ENCODE data around the gene FUT1. TPM values are rescaled to one million over a fixed set of nuclear protein-coding genes. Genes with fewer than 3 reads are reported as not detected.

FUT1 gene
- total RNA-seq, 2 donors from 2014 or later: 3.1 to 3.3 TPM

DNA sequence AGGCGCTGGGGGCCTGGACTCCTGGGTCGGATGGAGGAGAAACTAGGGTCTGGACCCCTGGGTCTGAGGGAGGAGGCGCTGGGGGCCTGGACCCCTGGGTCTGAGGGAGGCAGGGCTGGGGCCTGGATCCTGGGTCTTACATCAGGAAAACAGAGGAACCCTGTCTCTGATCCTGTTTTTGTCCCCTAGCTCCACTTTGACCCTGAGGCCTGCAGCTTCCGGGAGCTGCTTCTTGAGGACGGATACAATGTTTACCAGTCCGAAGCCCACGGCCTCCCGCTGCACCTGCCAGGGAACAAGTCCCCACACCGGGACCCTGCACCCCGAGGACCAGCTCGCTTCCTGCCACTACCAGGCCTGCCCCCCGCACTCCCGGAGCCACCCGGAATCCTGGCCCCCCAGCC, 5.3 kb upstream of the FUT1 start:
- peaks cover 0 to 5% of the 10 kb centered on the region in 2 donors for H3K4me1 ChIP-seq
- no peaks in the 10 kb centered on the region for H3K36me3 ChIP-seq
- H3K27me3 ChIP-seq: no peaks in the 10 kb centered on the region
- H3K4me3 ChIP-seq: no peak overlapping the region
- no peak overlapping the region for H3K27ac ChIP-seq
- no peak for DNase-seq (ENCODE audit: low spot score)
- TF ChIP-seq, protein P1, sequence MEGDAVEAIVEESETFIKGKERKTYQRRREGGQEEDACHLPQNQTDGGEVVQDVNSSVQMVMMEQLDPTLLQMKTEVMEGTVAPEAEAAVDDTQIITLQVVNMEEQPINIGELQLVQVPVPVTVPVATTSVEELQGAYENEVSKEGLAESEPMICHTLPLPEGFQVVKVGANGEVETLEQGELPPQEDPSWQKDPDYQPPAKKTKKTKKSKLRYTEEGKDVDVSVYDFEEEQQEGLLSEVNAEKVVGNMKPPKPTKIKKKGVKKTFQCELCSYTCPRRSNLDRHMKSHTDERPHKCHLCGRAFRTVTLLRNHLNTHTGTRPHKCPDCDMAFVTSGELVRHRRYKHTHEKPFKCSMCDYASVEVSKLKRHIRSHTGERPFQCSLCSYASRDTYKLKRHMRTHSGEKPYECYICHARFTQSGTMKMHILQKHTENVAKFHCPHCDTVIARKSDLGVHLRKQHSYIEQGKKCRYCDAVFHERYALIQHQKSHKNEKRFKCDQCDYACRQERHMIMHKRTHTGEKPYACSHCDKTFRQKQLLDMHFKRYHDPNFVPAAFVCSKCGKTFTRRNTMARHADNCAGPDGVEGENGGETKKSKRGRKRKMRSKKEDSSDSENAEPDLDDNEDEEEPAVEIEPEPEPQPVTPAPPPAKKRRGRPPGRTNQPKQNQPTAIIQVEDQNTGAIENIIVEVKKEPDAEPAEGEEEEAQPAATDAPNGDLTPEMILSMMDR (IDR thresholded peaks at IDR 0.05): no peak
- no peaks in the 10 kb centered on the region for H3K9me3 ChIP-seq

DNA sequence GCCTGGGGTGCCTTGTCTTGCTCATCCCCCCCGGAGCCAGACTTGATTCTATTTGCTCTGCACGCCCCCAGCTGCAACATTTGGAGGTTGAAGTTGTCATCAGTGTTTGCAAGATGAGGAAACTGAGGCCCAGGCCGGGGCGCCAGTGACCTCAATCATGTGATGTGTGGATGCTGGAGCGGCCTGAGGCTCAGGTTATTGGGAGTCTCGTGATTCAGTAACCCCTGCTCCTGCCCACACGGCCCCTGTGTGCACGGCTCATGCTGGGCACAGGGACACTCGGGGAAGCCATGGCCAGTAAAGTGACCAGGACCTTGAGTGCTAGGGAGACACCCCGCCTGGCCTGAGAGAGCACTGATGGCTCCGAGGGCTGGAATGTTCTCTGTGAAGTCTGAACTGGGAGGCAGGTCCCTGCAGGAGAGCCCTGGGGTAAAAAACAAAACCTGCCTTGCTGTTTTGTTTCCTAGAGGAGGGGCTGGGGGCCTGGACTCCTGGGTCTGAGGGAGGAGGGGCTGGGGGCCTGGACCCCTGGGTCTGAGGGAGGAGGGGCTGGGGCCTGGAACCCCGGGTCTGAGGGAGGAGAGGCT, 4.7 kb upstream of the FUT1 start:
- Histone ChIP-seq H3K4me3 (no peak overlapping the region), H3K27ac (no peak overlapping the region), H3K4me1 (peaks cover 0 to 10% of the 10 kb centered on the region in 2 donors), H3K27me3 (no peaks in the 10 kb centered on the region), H3K9me3 (no peaks in the 10 kb centered on the region), H3K36me3 (no peaks in the 10 kb centered on the region)
- TF ChIP-seq, protein P1 (IDR thresholded peaks at IDR 0.05): no peak
- DNase-seq (ENCODE audit: low spot score): no peak

DNA sequence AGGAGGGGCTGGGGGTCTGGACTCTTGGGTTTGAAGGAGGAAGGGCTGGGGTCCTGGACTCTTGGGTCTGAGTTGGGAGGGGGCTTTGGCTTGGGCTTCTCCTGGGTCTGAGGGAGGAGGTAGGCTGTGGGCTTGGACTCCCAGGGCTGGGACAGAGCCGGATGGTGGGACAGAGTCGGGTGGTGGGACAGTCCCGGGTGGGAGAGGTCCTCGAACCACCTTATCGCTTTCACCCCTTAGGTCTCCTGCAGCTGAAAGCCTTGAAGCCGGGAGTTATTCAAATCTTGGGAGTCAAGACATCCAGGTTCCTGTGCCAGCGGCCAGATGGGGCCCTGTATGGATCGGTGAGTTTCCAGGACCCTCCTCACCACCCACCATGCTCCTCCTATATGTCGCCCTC, 4.2 kb upstream of the FUT1 start:
- Histone ChIP-seq H3K27me3 (no peaks in the 10 kb centered on the region), H3K4me3 (no peak overlapping the region), H3K27ac (no peak overlapping the region), H3K36me3 (no peaks in the 10 kb centered on the region), H3K4me1 (peaks cover 0 to 13% of the 10 kb centered on the region in 2 donors), H3K9me3 (no peaks in the 10 kb centered on the region)
- DNase-seq (ENCODE audit: low spot score): no peak
- TF ChIP-seq, protein P1 (IDR thresholded peaks at IDR 0.05): no peak

DNA sequence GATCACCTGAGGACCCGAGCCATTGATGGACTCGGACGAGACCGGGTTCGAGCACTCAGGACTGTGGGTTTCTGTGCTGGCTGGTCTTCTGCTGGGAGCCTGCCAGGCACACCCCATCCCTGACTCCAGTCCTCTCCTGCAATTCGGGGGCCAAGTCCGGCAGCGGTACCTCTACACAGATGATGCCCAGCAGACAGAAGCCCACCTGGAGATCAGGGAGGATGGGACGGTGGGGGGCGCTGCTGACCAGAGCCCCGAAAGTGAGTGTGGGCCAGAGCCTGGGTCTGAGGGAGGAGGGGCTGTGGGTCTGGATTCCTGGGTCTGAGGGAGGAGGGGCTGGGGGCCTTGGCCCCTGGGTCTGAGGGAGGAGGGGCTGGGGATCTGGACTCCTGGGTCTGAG, 3.8 kb upstream of the FUT1 start:
- TF ChIP-seq, protein P1 (IDR thresholded peaks at IDR 0.05): no peak
- Histone ChIP-seq H3K27ac (no peak overlapping the region), H3K4me3 (no peak overlapping the region)

DNA sequence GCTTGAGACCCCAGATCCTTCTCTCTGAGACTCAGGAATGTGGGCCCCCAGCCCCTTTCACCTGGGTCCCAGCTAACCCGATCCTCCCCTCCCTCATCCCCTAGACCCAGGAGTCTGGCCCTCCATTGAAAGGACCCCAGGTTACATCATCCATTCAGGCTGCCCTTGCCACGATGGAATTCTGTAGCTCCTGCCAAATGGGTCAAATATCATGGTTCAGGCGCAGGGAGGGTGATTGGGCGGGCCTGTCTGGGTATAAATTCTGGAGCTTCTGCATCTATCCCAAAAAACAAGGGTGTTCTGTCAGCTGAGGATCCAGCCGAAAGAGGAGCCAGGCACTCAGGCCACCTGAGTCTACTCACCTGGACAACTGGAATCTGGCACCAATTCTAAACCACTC, 3.3 kb upstream of the FUT1 start:
- H3K27me3 ChIP-seq: no peaks in the 10 kb centered on the region
- TF ChIP-seq, protein P1 (IDR thresholded peaks at IDR 0.05): no peak
- H3K27ac ChIP-seq: no peak overlapping the region
- no peak for DNase-seq (ENCODE audit: low spot score)
- no peak overlapping the region for H3K4me3 ChIP-seq
- H3K9me3 ChIP-seq: no peaks in the 10 kb centered on the region
- H3K36me3 ChIP-seq: no peaks in the 10 kb centered on the region
- H3K4me1 ChIP-seq: peaks cover 0 to 19% of the 10 kb centered on the region in 2 donors

More for the DNA sequence above, 3.8 kb upstream of the FUT1 start:
- H3K27me3 ChIP-seq: no peaks in the 10 kb centered on the region
- H3K9me3 ChIP-seq: no peaks in the 10 kb centered on the region
- no peak for DNase-seq (ENCODE audit: low spot score)
- peaks cover 0 to 15% of the 10 kb centered on the region in 2 donors for H3K4me1 ChIP-seq
- no peaks in the 10 kb centered on the region for H3K36me3 ChIP-seq

DNA sequence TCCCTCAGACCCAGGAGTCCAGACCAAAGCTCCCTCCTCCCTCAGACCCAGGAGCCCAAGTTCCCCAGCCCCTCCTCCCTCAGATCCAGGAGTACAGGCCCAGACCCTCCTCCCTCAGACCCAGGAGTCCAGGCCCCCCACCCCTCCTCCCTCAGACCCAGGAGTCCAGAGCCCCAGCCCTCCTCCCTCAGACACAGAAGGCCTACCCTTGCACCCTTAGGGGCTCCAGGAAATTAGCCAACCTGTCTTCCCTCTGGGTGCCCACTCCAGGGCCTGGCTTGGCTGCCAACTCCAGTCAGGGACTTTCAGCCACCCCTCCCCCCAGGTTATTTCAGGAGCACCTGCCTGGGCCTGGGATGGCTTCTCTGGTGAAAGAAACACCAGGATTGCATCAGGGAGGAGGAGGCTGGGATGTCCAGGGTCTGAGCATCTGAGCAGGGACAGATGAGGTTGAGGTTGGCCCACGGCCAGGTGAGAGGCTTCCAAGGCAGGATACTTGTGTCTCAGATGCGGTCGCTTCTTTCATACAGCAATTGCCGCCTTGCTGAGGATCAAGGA, 2.7 kb upstream of the FUT1 start, which contains the start of gene FGF21:
Gene FGF21 (plus strand): TSS at position 441 of the 558 bp plus-strand sequence. CDS start 713 bp downstream, outside the sequence.
- Histone ChIP-seq H3K4me3 (no peak within 1 kb of the TSS), H3K4me1 (peaks cover 0 to 20% of the 10 kb centered on the region in 2 donors), H3K27ac (no peak within 1 kb of the TSS), H3K27me3 (no peaks in the 10 kb centered on the region), H3K9me3 (no peaks in the 10 kb centered on the region), H3K36me3 (no peaks in the 10 kb centered on the region)
- no peak for DNase-seq (ENCODE audit: low spot score)
- TF ChIP-seq, protein P1 (IDR thresholded peaks at IDR 0.05): no peak
